Measurements from ENCODE around the gene FAM89B. TPM values are rescaled to one million over a fixed set of nuclear protein-coding genes. Genes with fewer than 3 reads are reported as not detected.

Gene FAM89B
- polyA plus RNA-seq, 1 experiment = 28.8 TPM

- Histone ChIP-seq H3K27ac (ENCODE audit: low read depth, low read length) (no peak overlapping the region), H3K4me3 (ENCODE audit: low read depth, low read length) (no peak overlapping the region), H3K27me3 (ENCODE audit: control insufficient read depth, insufficient read depth, low read length) (no peaks in the 10 kb centered on the region), H3K9me3 (ENCODE audit: control insufficient read depth, insufficient read depth, low read length) (no peaks in the 10 kb centered on the region; the same call in 1 of the 2 replicates)
- DNase-seq (ENCODE audit: low read depth, low spot score) = no peak
- CTCF ChIA-PET = interaction anchor here (1.4 kb wide), 1 partner anchor 195 kb away, joined by 5 read pairs; no protein-coding TSS in a partner anchor
- no peak for TF ChIP-seq CTCF (IDR thresholded peaks at IDR 0.05; ENCODE audit: low read depth, low read length)
- POLR2A ChIA-PET = interaction anchor here (0.8 to 1.2 kb wide), 2 partner anchors 16 to 250 kb away, joined by 4 to 7 read pairs; partner anchors contain the start of gene SIPA1
Measured at GRCh38 chr11:65622011-65622410, 49.7 kb downstream of the FAM89B start.

GRCh38 chr11:65623177-65623576, 50.8 kb downstream of the FAM89B start:
- no peak overlapping the region for H3K27ac ChIP-seq (ENCODE audit: low read depth, low read length)
- ChIA-PET CTCF (interaction anchor here (1.4 kb wide), 1 partner anchor 194 kb away, joined by 5 read pairs; no protein-coding TSS in a partner anchor), POLR2A (interaction anchor here (1.2 kb wide), 1 partner anchor 15 kb away, joined by 4 read pairs; the partner anchor contains the start of gene SIPA1)
- H3K27me3 ChIP-seq (ENCODE audit: control insufficient read depth, insufficient read depth, low read length) = no peaks in the 10 kb centered on the region
- no peaks in the 10 kb centered on the region; the same call in 1 of the 2 replicates for H3K9me3 ChIP-seq (ENCODE audit: control insufficient read depth, insufficient read depth, low read length)
- no peak for TF ChIP-seq CTCF (IDR thresholded peaks at IDR 0.05; ENCODE audit: low read depth, low read length)
- DNase-seq (ENCODE audit: low read depth, low spot score) = no peak
- H3K4me3 ChIP-seq (ENCODE audit: low read depth, low read length) = no peak overlapping the region

Small RNA genes lying within 50 kb of the gene (small RNA-seq; reads per million reads assigned to genes)
- gene AP001362.1 (ENCODE audit: insufficient read length, low read depth) = not detected

Other genes starting within 250 kb of the FAM89B start
- 43.7 and 52.0 TPM in 2 replicates for gene DPF2, start 238.7 kb upstream of the FAM89B start, polyA plus RNA-seq (2011; rRNA removed)
- gene TIGD3, start 217.8 kb upstream of the FAM89B start, polyA plus RNA-seq (2011; rRNA removed) = 0.07 and 0.11 TPM in 2 replicates
- 0.76 and 1.4 TPM in 2 replicates for gene SLC25A45, start 189.9 kb upstream of the FAM89B start, polyA plus RNA-seq (2011; rRNA removed)
- gene FRMD8, start 185.9 kb upstream of the FAM89B start, polyA plus RNA-seq (2011; rRNA removed) = 10.7 and 14.1 TPM in 2 replicates
- gene NEAT1, start 149.7 kb upstream of the FAM89B start, polyA plus RNA-seq (2011; rRNA removed) = 72.3 and 83.3 TPM in 2 replicates
- 1,149 and 1,465 TPM in 2 replicates for gene MALAT1, start 73.5 kb upstream of the FAM89B start, polyA plus RNA-seq (2011; rRNA removed)
- gene SCYL1, start 47.5 kb upstream of the FAM89B start, polyA plus RNA-seq (2011; rRNA removed) = 60.9 and 90.0 TPM in 2 replicates
- 25.3 and 49.2 TPM in 2 replicates for gene LTBP3, start 14.2 kb upstream of the FAM89B start, polyA plus RNA-seq (2011; rRNA removed)
- gene ZNRD2, start 2.1 kb upstream of the FAM89B start, polyA plus RNA-seq (2011; rRNA removed) = 23.5 and 44.3 TPM in 2 replicates
- 11.3 and 15.2 TPM in 2 replicates for gene EHBP1L1, start 3.5 kb downstream of the FAM89B start, polyA plus RNA-seq (2011; rRNA removed)
- 0.17 TPM in 1 of 2 replicates, not detected in the other for gene KCNK7, start 23.3 kb downstream of the FAM89B start, polyA plus RNA-seq (2011; rRNA removed)
- 12.6 and 17.1 TPM in 2 replicates for gene MAP3K11, start 41.7 kb downstream of the FAM89B start, polyA plus RNA-seq (2011; rRNA removed)
- 9.7 and 14.0 TPM in 2 replicates for gene PCNX3, start 43.2 kb downstream of the FAM89B start, polyA plus RNA-seq (2011; rRNA removed)
- 11.4 and 19.8 TPM in 2 replicates for gene SIPA1, start 65.6 kb downstream of the FAM89B start, polyA plus RNA-seq (2011; rRNA removed)
- 23.4 and 26.7 TPM in 2 replicates for gene RELA, start 90.4 kb downstream of the FAM89B start, polyA plus RNA-seq (2011; rRNA removed)
- 22.6 and 26.1 TPM in 2 replicates for gene KAT5, start 139.7 kb downstream of the FAM89B start, polyA plus RNA-seq (2011; rRNA removed)
- 14.2 and 20.8 TPM in 2 replicates for gene RNASEH2C, start 148.3 kb downstream of the FAM89B start, polyA plus RNA-seq (2011; rRNA removed)
- gene AP5B1, start 208.4 kb downstream of the FAM89B start, polyA plus RNA-seq (2011; rRNA removed) = 2.6 and 3.3 TPM in 2 replicates
- not detected in 2 replicates for gene OVOL1, start 214.5 kb downstream of the FAM89B start, polyA plus RNA-seq (2011; rRNA removed)